Measurements from ENCODE around the gene BPIFB2. TPM values are rescaled to one million over a fixed set of nuclear protein-coding genes. Genes with fewer than 3 reads are reported as not detected.

Gene BPIFB2
- polyA plus RNA-seq, 1 donor from 2014 or later: not detected

DNA sequence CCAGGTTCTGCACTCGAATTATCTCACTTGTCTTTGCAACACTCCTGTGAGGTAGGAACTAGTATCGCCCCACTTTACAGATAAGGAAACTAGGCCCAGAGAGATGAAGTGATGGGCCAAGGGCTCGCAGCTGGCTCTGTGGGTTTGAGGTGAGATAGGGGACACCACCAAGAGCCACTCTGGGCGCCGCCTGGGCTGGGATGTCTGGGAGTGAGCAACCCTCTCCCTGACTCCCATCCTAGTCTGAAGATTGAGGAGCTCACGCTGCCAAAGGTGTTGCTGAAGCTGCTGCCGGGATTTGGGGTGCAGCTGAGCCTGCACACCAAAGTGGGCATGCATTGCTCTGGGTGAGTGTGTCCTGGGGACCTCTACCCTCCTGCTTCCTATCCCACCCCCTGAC, 51.6 kb downstream of the BPIFB2 start:
- no peaks in the 10 kb centered on the region for H3K9me2 ChIP-seq (ENCODE audit: insufficient read depth, low read length)
- H2AFZ ChIP-seq (ENCODE audit: low read depth, low read length): no peak overlapping the region
- no peak overlapping the region for H3K27ac ChIP-seq (ENCODE audit: low read length)
- no peaks in the 10 kb centered on the region for H3F3A ChIP-seq (ENCODE audit: insufficient read depth, low read length, poor library complexity, severe bottlenecking)
- no peaks in the 10 kb centered on the region for H3K27me3 ChIP-seq (ENCODE audit: insufficient read depth, low read depth, low read length)
- H3K9ac ChIP-seq (ENCODE audit: low read length): no peak overlapping the region
- H3K79me2 ChIP-seq (replicated peaks; ENCODE audit: insufficient read depth, low read length): no peaks in the 10 kb centered on the region
- no peaks in the 10 kb centered on the region for H3K36me3 ChIP-seq (ENCODE audit: insufficient read depth, low read length)
- TF ChIP-seq, protein P1, sequence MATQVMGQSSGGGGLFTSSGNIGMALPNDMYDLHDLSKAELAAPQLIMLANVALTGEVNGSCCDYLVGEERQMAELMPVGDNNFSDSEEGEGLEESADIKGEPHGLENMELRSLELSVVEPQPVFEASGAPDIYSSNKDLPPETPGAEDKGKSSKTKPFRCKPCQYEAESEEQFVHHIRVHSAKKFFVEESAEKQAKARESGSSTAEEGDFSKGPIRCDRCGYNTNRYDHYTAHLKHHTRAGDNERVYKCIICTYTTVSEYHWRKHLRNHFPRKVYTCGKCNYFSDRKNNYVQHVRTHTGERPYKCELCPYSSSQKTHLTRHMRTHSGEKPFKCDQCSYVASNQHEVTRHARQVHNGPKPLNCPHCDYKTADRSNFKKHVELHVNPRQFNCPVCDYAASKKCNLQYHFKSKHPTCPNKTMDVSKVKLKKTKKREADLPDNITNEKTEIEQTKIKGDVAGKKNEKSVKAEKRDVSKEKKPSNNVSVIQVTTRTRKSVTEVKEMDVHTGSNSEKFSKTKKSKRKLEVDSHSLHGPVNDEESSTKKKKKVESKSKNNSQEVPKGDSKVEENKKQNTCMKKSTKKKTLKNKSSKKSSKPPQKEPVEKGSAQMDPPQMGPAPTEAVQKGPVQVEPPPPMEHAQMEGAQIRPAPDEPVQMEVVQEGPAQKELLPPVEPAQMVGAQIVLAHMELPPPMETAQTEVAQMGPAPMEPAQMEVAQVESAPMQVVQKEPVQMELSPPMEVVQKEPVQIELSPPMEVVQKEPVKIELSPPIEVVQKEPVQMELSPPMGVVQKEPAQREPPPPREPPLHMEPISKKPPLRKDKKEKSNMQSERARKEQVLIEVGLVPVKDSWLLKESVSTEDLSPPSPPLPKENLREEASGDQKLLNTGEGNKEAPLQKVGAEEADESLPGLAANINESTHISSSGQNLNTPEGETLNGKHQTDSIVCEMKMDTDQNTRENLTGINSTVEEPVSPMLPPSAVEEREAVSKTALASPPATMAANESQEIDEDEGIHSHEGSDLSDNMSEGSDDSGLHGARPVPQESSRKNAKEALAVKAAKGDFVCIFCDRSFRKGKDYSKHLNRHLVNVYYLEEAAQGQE (IDR thresholded peaks at IDR 0.05; ENCODE audit: borderline replicate concordance): no peak
- TF ChIP-seq, protein P2, sequence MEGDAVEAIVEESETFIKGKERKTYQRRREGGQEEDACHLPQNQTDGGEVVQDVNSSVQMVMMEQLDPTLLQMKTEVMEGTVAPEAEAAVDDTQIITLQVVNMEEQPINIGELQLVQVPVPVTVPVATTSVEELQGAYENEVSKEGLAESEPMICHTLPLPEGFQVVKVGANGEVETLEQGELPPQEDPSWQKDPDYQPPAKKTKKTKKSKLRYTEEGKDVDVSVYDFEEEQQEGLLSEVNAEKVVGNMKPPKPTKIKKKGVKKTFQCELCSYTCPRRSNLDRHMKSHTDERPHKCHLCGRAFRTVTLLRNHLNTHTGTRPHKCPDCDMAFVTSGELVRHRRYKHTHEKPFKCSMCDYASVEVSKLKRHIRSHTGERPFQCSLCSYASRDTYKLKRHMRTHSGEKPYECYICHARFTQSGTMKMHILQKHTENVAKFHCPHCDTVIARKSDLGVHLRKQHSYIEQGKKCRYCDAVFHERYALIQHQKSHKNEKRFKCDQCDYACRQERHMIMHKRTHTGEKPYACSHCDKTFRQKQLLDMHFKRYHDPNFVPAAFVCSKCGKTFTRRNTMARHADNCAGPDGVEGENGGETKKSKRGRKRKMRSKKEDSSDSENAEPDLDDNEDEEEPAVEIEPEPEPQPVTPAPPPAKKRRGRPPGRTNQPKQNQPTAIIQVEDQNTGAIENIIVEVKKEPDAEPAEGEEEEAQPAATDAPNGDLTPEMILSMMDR (IDR thresholded peaks at IDR 0.05; ENCODE audit: poor library complexity, severe bottlenecking): no peak
- no peak for TF ChIP-seq TAF1 (IDR thresholded peaks at IDR 0.05; ENCODE audit: low read depth)
- no peak for TF ChIP-seq POLR2AphosphoS5 (IDR thresholded peaks at IDR 0.05)
- no peak for TF ChIP-seq SMC3 (conservative IDR thresholded peaks at IDR 0.05; ENCODE audit: poor library complexity)
- no peak for TF ChIP-seq EZH2 (IDR thresholded peaks at IDR 0.05; ENCODE audit: borderline replicate concordance, insufficient read depth, low read length, poor library complexity, severe bottlenecking)
- no peak for TF ChIP-seq EP300 (conservative IDR thresholded peaks at IDR 0.05; ENCODE audit: poor library complexity, severe bottlenecking)
- no peak for TF ChIP-seq RAD21 (conservative IDR thresholded peaks at IDR 0.05)
- TF ChIP-seq MXI1 (conservative IDR thresholded peaks at IDR 0.05; ENCODE audit: poor library complexity, severe bottlenecking): no peak
- no peak overlapping the region for H3K4me3 ChIP-seq (ENCODE audit: low read length)
- no peak overlapping the region for H3K4me2 ChIP-seq (ENCODE audit: low read length)
- H3K9me3 ChIP-seq (ENCODE audit: low read length): no peaks in the 10 kb centered on the region
- H4K20me1 ChIP-seq (ENCODE audit: insufficient read depth): no peaks in the 10 kb centered on the region

DNA sequence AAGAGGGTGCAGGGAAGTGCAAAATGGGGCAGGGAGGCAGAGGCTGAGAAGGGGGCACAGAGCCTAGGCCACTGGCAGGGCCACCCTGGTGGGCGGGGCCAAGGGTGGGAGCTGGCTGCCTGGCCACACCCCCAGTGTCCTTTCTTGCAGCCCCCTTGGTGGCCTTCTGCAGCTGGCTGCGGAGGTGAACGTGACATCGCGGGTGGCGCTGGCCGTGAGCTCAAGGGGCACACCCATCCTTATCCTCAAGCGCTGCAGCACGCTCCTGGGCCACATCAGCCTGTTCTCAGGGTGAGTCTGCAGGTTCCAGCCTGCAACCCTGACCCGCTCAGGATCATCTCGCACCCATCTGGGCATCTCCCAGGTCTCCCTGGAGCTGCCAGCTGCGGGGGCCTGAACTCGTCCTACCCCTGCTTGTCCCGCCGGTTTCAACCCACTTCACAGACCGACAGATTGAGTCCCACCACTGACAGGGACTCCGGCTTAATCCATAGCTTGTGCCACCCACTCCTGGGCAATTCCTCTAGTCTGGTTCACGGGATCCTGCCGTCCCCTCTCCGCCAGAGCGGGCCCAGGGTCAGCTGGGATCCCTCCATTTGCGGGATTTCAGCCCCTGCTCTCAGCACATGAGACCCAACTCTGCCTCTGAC, 52.4 kb downstream of the BPIFB2 start:
- no peaks in the 10 kb centered on the region for H3K27me3 ChIP-seq (ENCODE audit: insufficient read depth, low read depth, low read length)

More for the DNA sequence above, 52.4 kb downstream of the BPIFB2 start:
- Histone ChIP-seq H3K9me2 (ENCODE audit: insufficient read depth, low read length) (no peaks in the 10 kb centered on the region), H2AFZ (ENCODE audit: low read depth, low read length) (no peak overlapping the region), H3F3A (ENCODE audit: insufficient read depth, low read length, poor library complexity, severe bottlenecking) (no peaks in the 10 kb centered on the region), H4K20me1 (ENCODE audit: insufficient read depth) (no peaks in the 10 kb centered on the region), H3K27ac (ENCODE audit: low read length) (no peak overlapping the region), H3K79me2 (replicated peaks; ENCODE audit: insufficient read depth, low read length) (no peaks in the 10 kb centered on the region), H3K36me3 (ENCODE audit: insufficient read depth, low read length) (no peaks in the 10 kb centered on the region), H3K4me3 (ENCODE audit: low read length) (no peak overlapping the region), H3K9ac (ENCODE audit: low read length) (no peak overlapping the region), H3K4me2 (ENCODE audit: low read length) (no peak overlapping the region), H3K9me3 (ENCODE audit: low read length) (no peaks in the 10 kb centered on the region)
- TF ChIP-seq SMC3 (conservative IDR thresholded peaks at IDR 0.05; ENCODE audit: poor library complexity) (no peak), TAF1 (IDR thresholded peaks at IDR 0.05; ENCODE audit: low read depth) (no peak), RAD21 (conservative IDR thresholded peaks at IDR 0.05) (no peak), EZH2 (IDR thresholded peaks at IDR 0.05; ENCODE audit: borderline replicate concordance, insufficient read depth, low read length, poor library complexity, severe bottlenecking) (no peak), EP300 (conservative IDR thresholded peaks at IDR 0.05; ENCODE audit: poor library complexity, severe bottlenecking) (no peak), POLR2AphosphoS5 (IDR thresholded peaks at IDR 0.05) (no peak), MXI1 (conservative IDR thresholded peaks at IDR 0.05; ENCODE audit: poor library complexity, severe bottlenecking) (no peak)
- TF ChIP-seq, protein P2 (IDR thresholded peaks at IDR 0.05; ENCODE audit: poor library complexity, severe bottlenecking): no peak
- TF ChIP-seq, protein P1 (IDR thresholded peaks at IDR 0.05; ENCODE audit: borderline replicate concordance): no peak

Measured in neural cell (in vitro differentiated cells).